Measurements from ENCODE around the gene TEKT2.

Gene TEKT2

DNA sequence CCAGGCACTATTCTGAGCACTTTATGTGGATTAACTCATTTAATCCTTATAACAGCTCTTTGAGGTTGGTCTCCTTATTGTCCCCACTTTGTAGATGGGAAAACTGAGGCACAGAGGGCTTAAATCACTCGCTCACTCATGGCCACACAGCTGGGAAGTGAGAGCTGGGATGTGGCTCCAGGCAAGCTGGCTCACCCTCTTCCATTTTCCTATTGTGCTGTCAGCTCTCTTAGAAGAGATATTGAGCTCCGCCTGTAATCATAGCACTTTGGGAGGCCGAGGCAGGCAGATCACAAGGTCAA, 45.0 kb downstream of the TEKT2 start (continued):
- TF ChIP-seq, protein P1, sequence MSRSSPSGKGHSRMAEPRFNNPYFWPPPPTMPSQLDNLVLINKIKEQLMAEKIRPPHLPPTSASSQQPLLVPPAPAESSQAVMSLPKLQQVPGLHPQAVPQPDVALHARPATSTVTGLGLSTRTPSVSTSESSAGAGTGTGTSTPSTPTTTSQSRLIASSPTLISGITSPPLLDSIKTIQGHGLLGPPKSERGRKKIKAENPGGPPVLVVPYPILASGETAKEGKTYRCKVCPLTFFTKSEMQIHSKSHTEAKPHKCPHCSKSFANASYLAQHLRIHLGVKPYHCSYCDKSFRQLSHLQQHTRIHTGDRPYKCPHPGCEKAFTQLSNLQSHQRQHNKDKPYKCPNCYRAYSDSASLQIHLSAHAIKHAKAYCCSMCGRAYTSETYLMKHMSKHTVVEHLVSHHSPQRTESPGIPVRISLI (tag by site-specific recombination; IDR thresholded peaks at IDR 0.05) = no peak
- no peak for TF ChIP-seq ZNF426 (tag by site-specific recombination; IDR thresholded peaks at IDR 0.05)
- no peak for TF ChIP-seq ZNF302 (tag by site-specific recombination; IDR thresholded peaks at IDR 0.05; ENCODE audit: low read depth)
- no peak for TF ChIP-seq ZIC2 (tag by site-specific recombination; IDR thresholded peaks at IDR 0.05)

DNA sequence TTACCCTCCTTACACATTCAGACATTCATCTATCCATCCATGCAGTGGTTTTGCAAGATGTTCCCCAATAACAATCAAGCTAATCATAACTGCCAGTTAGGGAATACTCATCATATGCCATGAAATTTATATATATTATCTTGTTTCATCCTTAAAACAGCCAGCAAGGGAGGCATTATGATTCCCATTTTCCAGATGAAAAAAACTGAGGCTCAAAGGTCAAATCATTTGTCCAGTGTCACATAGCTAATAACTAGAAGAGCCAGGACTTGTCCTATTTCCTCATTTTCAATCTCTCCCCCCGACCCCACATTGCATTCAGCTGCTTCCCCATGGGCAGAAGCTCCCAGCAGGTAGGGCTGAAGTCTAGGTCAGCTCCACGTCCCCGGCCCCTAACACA, 48.1 kb downstream of the TEKT2 start:
- H3K36me3 ChIP-seq (ENCODE audit: control insufficient read depth in 2 of 2, insufficient read depth in 1 of 2, low read length in 2 of 2) = peaks cover 0 to 13% of the 10 kb centered on the region in 2 experiments; a peak in 1 of 3 replicates
- ChIA-PET CTCF (interaction anchor here (0.6 to 7.2 kb wide), 8 partner anchors 8 to 56 kb away, joined by 3 to 156 read pairs (median 4); partner anchors contain the start of gene TRAPPC3), POLR2A (interaction anchor here (1.6 kb wide), 1 partner anchor 17 kb away, joined by 3 read pairs; the partner anchor contains the start of gene TRAPPC3)
- no peak overlapping the region for H3K27ac ChIP-seq (ENCODE audit: extremely low read depth, low read depth, low read length)
- H3K4me3 ChIP-seq (ENCODE audit: low read depth, low read length) = no peak overlapping the region
- TF ChIP-seq ZNF248 (tag by site-specific recombination; IDR thresholded peaks at IDR 0.05) (no peak), YY1 (tag by site-specific recombination; IDR thresholded peaks at IDR 0.05) (no peak), ZFP41 (tag by site-specific recombination; IDR thresholded peaks at IDR 0.05; ENCODE audit: borderline replicate concordance) (no peak), RBAK (tag by site-specific recombination; IDR thresholded peaks at IDR 0.05) (no peak), SCRT1 (tag by site-specific recombination; IDR thresholded peaks at IDR 0.05; ENCODE audit: borderline replicate concordance) (no peak), ZNF133 (tag by site-specific recombination; IDR thresholded peaks at IDR 0.05) (no peak), ZNF623 (tag by site-specific recombination; IDR thresholded peaks at IDR 0.05) (no peak), ZBTB21 (tag by site-specific recombination; IDR thresholded peaks at IDR 0.05) (no peak)
- TF ChIP-seq, protein P2, sequence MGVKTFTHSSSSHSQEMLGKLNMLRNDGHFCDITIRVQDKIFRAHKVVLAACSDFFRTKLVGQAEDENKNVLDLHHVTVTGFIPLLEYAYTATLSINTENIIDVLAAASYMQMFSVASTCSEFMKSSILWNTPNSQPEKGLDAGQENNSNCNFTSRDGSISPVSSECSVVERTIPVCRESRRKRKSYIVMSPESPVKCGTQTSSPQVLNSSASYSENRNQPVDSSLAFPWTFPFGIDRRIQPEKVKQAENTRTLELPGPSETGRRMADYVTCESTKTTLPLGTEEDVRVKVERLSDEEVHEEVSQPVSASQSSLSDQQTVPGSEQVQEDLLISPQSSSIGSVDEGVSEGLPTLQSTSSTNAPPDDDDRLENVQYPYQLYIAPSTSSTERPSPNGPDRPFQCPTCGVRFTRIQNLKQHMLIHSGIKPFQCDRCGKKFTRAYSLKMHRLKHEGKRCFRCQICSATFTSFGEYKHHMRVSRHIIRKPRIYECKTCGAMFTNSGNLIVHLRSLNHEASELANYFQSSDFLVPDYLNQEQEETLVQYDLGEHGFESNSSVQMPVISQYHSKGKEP (tag by site-specific recombination; IDR thresholded peaks at IDR 0.05) = no peak
- TF ChIP-seq, protein P3, sequence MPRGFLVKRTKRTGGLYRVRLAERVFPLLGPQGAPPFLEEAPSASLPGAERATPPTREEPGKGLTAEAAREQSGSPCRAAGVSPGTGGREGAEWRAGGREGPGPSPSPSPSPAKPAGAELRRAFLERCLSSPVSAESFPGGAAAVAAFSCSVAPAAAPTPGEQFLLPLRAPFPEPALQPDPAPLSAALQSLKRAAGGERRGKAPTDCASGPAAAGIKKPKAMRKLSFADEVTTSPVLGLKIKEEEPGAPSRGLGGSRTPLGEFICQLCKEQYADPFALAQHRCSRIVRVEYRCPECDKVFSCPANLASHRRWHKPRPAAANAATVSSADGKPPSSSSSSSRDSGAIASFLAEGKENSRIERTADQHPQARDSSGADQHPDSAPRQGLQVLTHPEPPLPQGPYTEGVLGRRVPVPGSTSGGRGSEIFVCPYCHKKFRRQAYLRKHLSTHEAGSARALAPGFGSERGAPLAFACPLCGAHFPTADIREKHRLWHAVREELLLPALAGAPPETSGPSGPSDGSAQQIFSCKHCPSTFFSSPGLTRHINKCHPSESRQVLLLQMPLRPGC (tag by site-specific recombination; IDR thresholded peaks at IDR 0.05) = no peak
- TF ChIP-seq, protein P4, sequence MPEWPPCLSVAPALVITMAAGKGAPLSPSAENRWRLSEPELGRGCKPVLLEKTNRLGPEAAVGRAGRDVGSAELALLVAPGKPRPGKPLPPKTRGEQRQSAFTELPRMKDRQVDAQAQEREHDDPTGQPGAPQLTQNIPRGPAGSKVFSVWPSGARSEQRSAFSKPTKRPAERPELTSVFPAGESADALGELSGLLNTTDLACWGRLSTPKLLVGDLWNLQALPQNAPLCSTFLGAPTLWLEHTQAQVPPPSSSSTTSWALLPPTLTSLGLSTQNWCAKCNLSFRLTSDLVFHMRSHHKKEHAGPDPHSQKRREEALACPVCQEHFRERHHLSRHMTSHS (tag by site-specific recombination; IDR thresholded peaks at IDR 0.05) = no peak
- H3K4me1 ChIP-seq (ENCODE audit: control insufficient read depth, insufficient read depth, low read length) = no peaks in the 10 kb centered on the region
- no peaks in the 10 kb centered on the region for H3K9me3 ChIP-seq (ENCODE audit: control insufficient read depth, insufficient read depth, low read depth, low read length)

DNA sequence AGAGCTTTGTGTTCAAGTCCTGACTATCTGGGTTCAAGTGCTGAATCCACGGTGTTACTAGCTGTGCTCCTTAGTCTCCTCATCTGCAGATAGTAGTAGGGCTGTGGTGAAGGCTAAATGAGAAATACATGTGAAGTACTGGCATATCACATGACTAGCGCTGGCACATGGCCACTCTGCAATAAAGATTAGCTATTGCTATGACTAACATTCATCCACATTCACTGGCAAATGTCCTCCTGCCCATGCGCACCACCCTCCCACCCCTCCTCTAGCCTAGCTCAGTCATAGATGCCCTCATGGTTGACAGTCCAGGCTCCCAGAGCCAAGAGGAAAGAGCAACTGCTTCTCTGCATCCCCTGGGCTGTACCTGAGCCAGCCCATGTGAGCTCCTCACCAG, 49.6 kb downstream of the TEKT2 start:
- no peaks in the 10 kb centered on the region for H3K4me1 ChIP-seq (ENCODE audit: control insufficient read depth, insufficient read depth, low read length)
- no peak overlapping the region for H3K27ac ChIP-seq (ENCODE audit: extremely low read depth, low read depth, low read length)
- H3K9me3 ChIP-seq (ENCODE audit: control insufficient read depth, insufficient read depth, low read depth, low read length) = no peaks in the 10 kb centered on the region
- H3K36me3 ChIP-seq (ENCODE audit: control insufficient read depth in 2 of 2, insufficient read depth in 1 of 2, low read length in 2 of 2) = peaks cover 0 to 28% of the 10 kb centered on the region in 2 experiments; a peak in 2 of 3 replicates
- ChIA-PET CTCF (interaction anchor here (0.6 to 7.2 kb wide), 18 partner anchors 8 to 1245 kb away, joined by 3 to 156 read pairs (median 5); partner anchors contain the start of gene TRAPPC3), POLR2A (interaction anchor here (0.6 to 1.9 kb wide), 3 partner anchors 20 to 37 kb away, joined by 3 to 9 read pairs (median 7); no protein-coding TSS in a partner anchor)
- H3K4me3 ChIP-seq (ENCODE audit: low read depth, low read length) = no peak overlapping the region
- TF ChIP-seq ZNF202 (tag by site-specific recombination; IDR thresholded peaks at IDR 0.05; ENCODE audit: borderline replicate concordance) (no peak), MEIS1 (CRISPR knock-in tag; IDR thresholded peaks at IDR 0.05; ENCODE audit: borderline replicate concordance) (no peak), ZNF350 (tag by site-specific recombination; IDR thresholded peaks at IDR 0.05) (no peak), ZBTB20 (tag by site-specific recombination; IDR thresholded peaks at IDR 0.05) (peak; percentile 34), ZNF121 (tag by site-specific recombination; IDR thresholded peaks at IDR 0.05) (no peak), ZNF670 (tag by site-specific recombination; IDR thresholded peaks at IDR 0.05; ENCODE audit: low read depth) (no peak), ZNF157 (tag by site-specific recombination; IDR thresholded peaks at IDR 0.05) (no peak), ZNF211 (tag by site-specific recombination; IDR thresholded peaks at IDR 0.05; ENCODE audit: low read depth) (no peak), ZNF529 (tag by site-specific recombination; IDR thresholded peaks at IDR 0.05; ENCODE audit: insufficient replicate concordance) (no peak), ZNF600 (tag by site-specific recombination; IDR thresholded peaks at IDR 0.05) (peak; percentile 52; the same call in 1 of the 2 replicates), ZNF335 (tag by site-specific recombination; conservative IDR thresholded peaks at IDR 0.05) (peak; percentile 59)
- TF ChIP-seq, protein P5, sequence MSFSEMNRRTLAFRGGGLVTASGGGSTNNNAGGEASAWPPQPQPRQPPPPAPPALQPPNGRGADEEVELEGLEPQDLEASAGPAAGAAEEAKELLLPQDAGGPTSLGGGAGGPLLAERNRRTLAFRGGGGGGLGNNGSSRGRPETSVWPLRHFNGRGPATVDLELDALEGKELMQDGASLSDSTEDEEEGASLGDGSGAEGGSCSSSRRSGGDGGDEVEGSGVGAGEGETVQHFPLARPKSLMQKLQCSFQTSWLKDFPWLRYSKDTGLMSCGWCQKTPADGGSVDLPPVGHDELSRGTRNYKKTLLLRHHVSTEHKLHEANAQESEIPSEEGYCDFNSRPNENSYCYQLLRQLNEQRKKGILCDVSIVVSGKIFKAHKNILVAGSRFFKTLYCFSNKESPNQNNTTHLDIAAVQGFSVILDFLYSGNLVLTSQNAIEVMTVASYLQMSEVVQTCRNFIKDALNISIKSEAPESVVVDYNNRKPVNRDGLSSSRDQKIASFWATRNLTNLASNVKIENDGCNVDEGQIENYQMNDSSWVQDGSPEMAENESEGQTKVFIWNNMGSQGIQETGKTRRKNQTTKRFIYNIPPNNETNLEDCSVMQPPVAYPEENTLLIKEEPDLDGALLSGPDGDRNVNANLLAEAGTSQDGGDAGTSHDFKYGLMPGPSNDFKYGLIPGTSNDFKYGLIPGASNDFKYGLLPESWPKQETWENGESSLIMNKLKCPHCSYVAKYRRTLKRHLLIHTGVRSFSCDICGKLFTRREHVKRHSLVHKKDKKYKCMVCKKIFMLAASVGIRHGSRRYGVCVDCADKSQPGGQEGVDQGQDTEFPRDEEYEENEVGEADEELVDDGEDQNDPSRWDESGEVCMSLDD (tag by site-specific recombination; IDR thresholded peaks at IDR 0.05) = no peak

Measured in HEK293 (cell line).